ENCODE data around the gene AGPAT2.

AGPAT2 gene

DNA sequence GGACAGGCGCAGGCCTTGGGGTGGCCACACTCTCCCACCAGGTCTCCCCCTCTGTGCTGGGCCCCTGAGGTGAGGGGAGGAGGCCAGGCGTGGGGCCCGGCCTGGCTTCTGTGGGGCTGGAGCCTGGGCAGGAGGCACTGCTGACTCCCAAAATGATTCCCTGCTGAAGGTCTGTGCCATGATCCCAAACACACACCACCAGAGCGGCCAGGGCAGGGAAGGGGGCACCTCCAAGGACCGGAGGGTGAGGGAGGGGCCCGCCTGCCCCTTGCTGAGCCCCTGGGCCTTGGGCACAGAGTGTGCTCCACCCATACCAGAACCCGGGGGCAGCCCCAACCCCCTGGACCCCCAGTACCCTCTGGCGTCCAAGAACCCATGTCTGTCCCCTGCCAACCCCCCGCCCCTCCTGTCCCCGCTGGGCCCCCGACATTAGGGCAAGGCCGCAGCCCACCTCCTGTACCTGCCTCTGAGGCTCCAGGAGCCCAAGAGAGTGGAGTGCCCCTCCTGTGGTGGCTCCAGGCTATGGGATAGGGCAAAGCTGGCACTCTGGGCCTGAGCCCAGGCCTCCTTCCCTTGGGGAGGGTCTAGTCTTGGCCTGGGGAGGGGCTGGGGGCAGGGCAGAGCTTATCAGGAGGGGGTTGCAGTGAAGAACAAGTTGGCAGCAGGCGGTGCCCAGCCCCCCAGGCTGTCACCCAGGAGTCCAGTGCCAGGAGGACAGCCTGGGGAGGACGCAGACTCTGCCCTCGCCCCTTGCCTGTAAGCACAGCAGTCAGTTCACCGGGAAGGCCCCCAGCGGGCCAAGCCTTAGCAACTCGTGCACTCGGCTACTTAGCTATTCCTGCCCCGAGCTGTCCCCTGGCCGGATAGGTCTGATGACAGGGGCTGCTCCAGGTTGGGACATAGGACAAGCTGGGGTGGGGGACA, 27.1 kb downstream of the AGPAT2 start:
- no peak for DNase-seq

DNA sequence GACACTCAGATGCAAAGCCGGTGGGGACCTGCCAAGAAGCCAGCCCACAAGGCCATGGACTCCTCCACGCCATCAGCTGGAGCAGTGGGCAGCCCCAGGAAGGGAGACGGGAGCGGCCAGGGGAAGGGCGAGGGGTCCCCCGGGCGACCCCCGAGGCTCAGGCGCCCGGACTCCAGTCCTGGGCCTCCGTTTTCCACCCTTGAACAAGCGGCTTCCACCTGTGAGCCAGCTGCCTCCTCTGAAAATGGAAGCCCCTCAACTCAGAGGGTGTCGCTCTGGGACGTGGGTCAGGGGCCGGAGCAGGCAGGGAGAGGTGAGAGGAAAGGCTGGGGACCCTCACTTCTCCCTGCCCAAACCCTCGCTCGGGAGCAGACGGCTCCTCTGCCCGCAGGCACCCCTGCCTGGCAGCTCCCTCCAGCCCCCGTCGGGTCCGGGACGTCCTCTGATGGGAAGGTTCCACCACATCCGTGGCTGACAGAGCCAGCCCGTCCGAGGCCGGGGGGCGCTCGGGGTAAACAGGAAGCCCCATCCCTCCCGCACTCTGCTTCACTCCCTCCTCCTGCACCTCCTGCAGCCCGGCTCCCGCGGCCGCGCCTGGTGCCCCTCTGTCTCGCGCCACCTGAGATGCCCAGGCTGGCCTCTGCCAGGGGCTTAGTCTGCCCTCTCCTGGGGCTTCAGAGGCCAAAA, 28.3 kb downstream of the AGPAT2 start:
- DNase-seq = no peak

DNA sequence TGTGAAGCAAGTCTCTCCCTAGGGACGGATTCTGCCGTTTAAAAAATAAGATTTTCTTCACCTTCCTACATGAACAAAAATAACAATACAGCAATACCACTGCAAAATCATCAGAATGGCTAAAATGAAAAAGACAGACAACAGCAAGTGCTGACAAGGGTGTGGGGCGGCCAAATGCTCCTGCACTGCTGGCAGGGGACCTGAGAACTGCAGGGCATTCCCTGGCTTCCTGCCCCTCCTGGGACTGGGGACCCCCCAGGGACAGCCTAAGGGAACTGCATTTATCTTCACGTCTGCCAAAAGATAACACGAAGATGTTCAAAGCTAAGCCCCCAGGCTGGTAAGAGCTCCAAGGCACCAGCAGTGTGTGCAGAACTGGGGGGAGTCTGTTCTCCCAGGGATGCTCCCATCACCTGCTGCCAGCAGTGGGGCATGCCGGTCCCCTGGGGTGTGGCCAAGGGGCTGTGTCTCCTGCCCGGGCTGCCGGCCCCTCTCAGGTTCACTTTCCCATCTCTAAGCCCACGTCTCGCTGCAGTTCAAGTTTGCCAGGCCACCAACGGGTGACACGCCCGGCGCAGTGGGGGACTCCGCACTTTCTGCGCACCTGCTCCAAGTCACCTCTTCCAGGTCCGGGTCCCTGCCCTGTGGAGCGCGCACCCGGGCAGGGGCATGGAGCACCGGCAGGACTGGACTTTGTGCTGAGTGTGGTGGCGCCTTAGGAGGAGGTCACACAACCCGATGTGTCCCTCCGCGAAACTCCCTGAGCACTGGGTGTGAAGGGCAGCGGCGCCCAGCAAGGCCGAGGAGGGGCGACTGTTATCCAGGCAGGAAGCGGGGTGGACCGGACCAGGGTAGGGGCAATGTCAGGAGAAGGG, 29.0 kb downstream of the AGPAT2 start:
- DNase-seq = no peak

DNA sequence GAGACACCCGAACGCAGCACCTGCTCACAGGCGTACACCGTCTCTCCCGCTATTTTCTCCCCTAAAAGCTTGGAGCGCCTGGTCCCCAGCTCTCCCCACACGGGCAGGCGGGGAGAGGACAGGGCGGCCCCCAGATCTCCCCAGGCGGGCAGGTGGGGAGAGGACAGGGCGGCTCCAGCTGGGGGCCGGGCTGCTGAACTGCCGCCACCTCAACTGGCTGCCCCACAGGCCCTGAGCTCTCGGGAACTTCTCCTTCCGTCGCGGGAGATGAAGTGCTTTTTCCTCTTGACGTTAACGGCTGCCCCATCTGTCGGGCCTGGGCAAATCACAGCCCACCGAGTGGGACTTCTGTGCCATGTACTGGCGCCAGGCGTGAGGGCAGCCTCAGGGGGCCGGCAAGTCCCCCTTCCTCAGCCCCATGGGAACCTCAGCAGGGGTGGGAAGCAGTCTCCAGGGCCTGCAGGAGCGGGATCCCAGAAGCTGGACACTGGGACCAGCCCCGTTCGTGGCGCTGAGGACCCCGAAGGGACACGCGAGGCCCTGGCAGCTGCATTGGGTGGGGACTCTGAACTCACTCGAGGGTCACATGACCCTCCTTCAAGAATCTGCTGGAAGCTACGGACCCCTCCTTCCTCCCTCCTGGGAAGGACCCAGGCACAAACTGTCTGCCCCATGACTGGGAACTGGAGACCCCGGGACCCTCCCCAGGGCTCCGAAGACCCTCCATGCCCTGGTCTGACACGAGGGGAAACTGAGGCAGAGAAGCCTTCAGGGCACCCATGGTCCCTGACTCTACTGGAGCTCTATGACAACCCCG, 30.3 kb downstream of the AGPAT2 start:
- DNase-seq = peak; percentile 46

DNA sequence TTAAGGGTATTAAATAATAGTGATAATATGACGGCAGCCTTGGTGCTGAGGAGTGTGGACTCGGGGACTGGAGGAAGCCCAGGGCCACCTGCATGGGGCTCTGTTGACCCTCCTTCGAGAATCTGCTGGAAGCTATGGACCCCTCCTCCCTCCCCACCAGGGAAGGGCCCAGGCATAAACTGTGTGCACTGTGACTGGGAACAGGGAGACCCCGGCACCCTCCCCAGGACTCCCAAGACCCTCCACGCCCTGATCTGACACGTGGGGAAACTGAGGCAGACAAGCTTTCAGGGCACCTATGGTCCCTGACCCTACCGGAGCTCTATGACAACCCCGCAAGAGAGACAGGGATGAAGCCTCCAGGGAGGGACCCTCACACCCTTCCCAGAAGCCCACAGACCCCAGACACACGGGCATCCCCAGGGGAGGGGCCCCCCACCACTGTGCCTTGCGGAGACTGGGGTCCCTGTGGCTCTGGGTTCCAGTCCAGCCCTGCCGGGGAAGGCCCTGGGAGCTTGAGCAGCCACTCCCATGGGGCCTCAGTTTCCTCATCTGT, 31.0 kb downstream of the AGPAT2 start:
- no peak for DNase-seq

DNA sequence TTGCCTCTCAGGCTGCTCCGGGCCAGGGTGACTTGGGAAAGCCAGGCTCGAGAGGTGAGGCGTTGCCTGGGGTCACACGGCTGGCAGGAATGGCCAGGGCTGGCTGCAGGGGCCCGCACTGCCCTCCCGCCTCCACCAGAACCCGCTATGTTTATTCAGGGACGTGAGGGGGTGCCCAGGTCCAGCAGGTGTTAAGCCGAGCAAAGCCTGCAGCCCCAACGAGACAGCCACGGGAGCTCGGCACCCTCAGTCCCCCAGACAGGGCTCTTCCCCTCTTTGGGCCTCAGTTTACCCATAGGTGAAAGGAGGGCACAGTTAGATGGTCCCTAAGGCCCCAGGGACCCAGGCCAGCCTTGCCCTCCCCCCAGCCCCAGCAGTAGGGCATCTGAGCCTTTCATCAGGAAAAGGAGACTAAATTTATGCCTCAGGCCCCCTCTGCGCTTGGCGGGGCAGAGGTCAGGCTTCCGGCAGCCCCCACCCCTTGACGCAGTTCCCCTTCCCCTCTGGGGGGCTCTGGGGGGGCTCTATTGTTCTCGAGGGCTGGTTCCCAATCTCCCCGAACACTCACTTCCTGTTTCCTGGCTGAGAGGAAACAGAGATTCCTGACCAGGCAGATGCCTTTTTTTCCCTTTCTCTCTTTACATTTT, 31.6 kb downstream of the AGPAT2 start:
- DNase-seq = peak; percentile 34

DNA sequence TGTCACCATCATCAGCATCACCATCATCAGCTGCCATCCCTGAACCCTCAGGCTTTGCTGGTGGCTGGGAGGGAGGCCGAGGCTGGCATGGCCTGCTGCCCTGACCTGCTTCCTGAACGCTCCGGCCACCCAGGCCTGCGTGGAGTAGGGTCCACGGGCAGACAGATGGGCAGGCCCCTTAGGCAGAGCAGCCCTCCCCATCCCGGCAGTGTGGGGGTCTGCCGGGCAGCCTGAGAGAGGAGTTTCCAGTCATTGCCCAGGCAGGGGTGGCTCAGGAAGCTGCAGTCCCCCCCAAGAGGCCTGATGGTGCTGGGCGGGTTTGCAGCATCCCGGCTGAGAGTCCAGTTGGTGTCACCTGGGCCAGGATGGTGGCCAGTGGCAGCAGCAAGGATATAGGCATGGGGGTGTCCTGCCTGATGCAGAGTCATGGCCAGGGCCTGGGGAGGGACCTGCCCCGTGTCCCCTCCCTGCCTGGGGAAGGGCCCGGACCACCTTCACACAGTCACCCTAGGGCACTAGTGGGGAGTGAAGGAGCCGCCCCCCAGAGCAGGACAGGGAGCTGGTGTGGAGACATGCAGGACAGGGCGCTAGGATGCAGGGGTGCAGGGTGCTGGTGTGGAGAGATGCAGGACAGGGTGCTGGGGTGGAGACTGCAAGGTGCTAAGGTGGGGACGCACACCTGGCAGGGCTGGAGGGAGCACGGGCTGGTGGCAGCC, 32.3 kb downstream of the AGPAT2 start:
- no peak for DNase-seq

DNA sequence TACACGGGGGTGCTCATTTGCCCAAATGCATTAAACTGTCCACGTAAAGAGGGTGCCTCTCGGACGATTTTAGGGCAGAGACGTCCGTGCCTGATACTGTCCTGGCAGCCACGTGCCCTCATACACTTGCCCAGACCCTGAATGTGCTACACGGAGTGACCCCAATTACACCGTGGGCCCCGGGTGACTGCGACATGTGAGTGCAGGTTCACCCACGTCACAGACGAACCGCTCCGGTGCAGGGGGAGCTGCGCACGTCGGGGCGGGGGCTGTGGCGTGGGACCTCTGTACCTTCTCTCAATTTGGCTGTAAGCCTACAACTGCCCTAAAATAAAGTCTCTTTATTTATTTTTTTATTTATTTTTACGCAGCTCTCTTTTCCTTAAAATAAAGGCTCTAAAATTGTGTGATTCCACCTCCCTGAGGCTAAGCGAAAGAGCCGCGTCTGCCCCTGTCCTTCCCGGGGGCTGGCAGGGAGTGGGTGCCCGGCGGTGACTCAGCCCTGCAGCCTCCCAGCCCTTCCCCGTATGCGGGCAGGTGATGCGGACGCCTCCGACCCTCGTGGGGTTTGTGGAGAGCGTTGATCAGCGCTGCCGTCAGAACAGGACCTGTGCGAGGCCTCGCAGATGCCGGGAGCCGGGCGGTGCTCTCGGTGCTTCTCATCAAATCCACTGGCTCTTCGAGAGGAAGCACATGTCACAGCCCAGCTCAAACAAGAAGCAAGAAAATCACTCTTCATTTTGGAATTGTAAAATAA, 33.8 kb downstream of the AGPAT2 start:
- no peak for DNase-seq

DNA sequence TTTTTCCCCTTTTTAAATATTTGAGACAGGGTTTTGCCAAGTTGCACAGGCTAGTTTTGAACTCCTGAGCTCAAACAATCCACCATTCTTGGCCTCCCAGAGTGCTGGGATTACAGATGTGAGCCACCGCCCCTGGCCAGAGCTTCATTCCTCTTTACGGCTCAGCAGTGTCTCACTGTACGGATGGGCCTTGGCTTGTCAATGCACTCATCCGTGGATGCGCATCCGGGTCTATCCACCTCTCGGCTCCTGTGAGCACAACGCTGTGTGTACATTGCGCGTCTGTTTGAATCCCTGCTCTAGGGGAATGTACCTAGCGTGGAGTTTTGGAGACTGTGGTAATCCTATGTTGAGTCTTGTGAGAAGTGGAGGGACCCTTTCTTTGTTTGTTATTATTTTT, 35.4 kb downstream of the AGPAT2 start:
- DNase-seq = no peak

DNA sequence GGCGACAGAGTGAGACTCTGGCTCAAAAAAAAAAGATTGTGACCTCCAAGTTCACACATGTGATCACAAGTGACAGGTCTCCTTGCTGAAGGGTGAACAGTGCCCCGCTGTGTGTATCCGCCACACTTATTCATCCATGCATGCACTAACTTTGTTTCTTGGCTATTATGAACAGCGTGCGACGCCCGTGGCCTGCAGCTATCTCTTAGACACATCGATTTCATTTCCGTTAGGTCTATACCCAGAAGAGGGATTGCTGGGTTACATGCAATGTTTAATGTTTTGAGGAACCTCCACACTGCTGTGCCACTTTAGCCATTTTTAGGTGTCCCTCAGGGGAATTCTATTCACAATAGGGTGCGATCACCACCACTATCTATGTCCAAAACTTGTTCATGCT, 36.6 kb downstream of the AGPAT2 start:
- DNase-seq = no peak

DNA sequence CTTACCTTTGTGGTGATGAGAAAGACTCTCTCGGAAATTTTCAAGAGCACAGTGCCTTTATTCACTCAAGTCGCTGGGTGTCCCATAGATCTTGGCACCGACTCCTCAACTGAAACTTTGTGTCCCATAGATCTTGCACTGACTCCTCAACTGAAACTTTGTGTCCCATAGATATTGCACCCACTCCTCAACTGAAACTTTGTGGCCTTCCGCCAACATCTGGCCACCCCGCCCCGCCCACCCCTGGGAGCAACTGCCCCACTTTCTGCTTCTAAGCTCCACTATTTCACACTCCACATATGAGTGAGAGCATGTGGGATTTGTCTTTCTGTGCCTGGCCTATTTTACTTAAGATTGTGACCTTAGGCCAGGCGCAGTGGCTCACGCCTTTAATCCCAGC, 37.2 kb downstream of the AGPAT2 start:
- no peak for DNase-seq

DNA sequence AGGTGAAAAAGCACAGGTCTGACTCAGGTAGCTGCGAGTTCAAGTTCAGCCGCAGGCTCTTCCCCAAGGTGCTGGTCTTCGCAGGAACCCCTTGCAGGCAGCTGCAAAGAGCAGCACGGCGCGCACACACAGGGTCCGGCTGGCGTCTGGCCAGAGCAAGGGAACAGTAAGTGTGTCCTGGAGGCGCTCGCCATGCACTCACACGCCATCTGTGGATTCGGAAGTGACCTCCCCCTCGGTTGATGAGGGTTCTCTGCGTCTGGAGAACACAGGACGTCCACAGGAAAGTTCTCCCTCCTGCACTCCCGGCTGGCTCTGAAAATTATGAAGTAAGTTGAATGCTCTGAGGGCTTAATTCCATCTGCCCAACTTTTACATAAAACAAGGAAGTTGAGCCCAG, 38.5 kb downstream of the AGPAT2 start:
- peak; percentile 35 for DNase-seq

DNA sequence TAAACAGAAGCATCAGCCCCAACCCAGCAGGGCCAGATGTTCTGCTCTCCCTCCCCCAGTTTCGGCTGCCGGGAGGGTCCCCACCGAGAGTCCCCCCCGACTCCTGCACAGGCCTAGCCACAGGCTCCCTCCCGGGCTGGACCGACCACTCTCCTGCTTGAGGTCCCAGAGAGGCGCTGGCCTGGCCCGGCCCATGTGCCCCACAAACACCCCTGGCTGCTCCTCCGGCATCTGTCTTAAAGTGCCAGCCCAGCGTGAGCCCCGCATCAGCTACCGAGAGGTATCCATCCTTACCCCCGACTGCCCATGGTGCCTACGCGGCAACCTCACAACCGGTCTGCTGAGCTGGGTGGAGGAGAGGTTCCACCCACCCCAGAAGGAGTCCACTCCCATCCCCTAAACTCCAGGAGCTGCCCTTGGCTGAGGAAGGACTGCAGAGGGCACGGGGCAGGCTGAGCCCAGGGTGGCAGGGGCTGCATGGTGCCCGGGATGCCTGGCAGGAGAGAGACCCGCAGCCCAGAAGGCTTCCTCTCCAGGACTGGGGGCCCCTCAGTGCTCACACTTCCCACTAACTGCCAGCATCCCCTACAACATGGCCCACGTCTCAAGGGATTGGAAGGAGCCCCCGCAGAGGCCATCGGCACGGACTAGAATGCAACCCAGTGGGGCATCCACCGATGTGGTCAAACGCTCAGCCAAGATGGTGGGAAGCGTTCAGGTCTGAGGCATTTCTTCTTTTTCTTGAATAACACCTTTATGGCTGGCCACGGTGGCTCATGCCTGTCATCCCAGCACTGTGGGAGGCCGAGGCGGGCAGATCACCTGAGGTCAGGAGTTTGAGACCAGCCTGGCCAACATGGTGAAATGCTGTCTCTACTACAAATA, 40.2 kb downstream of the AGPAT2 start:
- no peak for DNase-seq

DNA sequence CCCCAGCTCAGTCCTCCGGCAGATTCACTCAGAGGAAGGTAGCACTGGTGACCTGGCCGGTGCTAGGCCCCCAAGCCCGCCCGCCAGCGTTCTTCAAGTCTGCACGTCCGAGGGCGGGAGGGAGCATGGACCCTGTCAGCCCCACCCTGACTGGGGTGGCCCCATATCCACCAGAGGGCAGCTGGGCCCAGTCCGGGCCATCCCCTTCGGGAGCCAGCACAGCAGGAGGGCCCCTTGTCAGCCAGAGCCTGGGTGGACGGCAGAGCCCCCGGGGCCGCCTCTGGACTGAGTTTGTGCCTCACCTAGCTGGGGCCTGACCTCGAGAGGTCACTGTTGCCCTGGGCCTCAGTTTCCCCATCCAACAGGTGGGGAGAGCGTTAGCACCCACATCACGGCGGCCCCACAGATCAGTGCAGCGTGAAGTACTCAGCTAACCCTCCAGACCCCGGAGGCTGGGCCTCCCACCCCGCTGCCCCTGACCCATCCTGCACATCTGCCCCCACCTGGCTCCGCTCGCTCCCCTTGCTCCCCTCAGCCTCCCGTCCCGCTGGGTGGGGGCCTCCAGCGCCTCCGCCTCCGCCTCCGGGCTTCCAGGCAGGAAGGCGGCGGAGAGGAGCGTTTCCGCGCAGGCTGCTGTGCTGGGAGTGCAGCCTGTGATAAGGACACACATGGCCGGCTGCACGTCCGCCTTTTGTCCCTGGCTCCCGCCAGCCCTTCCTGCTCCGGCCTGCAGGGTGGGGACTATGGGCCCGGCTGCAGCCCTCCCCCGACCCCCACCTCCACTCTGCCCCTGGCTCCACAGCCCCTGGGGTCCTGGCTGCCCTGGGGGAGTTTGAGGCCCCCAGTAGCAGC, 41.1 kb downstream of the AGPAT2 start:
- DNase-seq = peak; percentile 63

DNA sequence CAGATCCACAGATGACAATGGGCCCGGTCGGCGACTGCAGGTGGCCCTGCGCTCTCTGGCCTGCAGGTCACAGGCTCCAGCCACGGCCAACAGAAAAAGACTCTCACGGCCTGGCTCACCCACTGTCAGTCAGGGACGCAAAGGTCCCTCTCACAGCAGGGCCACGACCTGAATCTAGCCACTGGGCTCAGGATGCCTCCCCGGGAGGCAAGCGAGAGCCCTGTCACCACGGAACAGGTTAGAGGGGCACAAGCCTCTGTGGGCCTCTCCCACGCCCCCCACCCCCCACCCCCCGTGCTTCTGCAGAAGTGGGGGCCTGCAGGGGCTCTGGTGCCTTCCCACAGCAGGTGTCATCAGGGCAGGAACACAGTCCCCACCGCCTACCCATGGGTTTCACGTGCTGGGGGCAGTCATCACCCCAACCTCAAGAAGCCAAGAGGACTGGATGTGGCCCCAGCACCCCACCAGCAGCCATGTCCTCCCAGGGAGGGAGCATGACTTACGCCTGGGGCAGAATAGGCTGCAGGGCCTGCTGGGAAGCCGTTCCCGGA, 41.8 kb downstream of the AGPAT2 start:
- DNase-seq = no peak

DNA sequence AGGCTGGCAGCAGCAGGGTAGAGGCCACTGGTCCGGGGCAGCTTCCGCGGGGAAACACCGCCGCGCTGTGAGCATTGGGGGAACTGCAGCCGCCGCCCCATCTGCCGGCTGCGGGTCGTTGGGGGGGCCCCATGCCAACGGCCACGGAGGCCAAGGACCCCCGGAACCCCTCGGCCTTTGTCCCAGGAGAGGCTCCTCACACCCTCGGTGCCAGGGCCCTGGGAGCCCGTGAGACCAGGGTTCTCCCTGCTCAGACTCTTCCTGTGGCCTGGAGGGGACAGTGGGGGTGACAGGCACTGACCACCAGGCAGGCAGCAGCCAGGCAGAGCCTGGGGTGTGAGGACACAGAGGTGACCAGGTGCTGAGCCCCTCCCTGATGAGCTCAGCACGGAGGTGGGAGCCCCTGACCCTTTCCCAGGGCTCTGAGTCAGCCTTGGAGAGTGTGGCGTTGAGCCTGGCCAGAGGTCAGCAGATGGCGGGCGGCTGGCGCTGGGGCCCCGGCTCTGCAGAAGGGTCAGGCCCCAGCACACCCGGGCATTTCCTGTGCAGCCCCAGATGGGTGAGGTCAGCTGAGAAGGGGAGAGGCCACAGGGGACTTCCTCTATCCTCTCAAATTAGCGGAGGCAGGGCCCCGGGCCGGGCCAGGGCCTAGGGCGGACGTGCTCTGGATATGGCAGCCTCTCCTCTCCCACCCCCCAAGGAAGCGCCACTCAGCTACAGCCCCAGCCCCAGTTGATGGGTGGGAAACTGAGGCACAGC, 42.5 kb downstream of the AGPAT2 start:
- peak; percentile 95 for DNase-seq

DNA sequence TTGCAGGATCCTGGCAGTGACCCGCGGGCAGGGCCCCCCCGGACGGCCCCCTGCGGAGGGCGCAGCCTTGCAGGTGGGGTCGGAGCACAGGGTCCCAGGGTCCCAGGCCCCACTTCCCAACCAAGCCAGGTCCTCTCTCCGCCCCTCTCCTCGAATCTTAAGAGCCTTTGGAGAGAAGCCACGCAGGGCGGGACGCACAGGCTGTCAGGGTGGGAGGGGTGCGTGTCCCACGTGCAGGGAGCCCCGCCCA, 43.0 kb downstream of the AGPAT2 start:
- peak; percentile 93 for DNase-seq
